ENCODE data around the gene EVA1C. TPM values are rescaled to one million over a fixed set of nuclear protein-coding genes. Genes with fewer than 3 reads are reported as not detected.
"Not testable (repeated sequence)": the region's sequence is repeated elsewhere in the genome, so short reads cannot be mapped to it uniquely, and the experiment has no call there.

Gene EVA1C
- total RNA-seq, 1 donor from 2014 or later: 1.9 TPM

- intact Hi-C loops (cut with micrococcal nuclease): no loop called here
These were observed 142.5 kb downstream of the EVA1C start for GRCh38 chr21:32554832-32555638.

- intact Hi-C loops (cut with micrococcal nuclease): no loop called here
These were observed 145.6 kb downstream of the EVA1C start for GRCh38 chr21:32558106-32558505.

GRCh38 chr21:32559006-32559610 is 146.6 kb downstream of the EVA1C start:
- intact Hi-C loops (cut with micrococcal nuclease): no loop called here

- intact Hi-C loops (cut with micrococcal nuclease): no loop called here
These were observed 148.4 kb downstream of the EVA1C start for GRCh38 chr21:32560896-32561295.

- intact Hi-C loops (cut with micrococcal nuclease): not testable (repeated sequence)
These were observed 149.0 kb downstream of the EVA1C start for GRCh38 chr21:32561476-32561875.

- intact Hi-C loops (cut with micrococcal nuclease): no loop called here
These were observed 149.9 kb downstream of the EVA1C start for GRCh38 chr21:32562426-32562825.

GRCh38 chr21:32562915-32563314 is 150.4 kb downstream of the EVA1C start:
- intact Hi-C loops (cut with micrococcal nuclease): no loop called here

Other genes starting within 250 kb of the EVA1C start
- gene MIS18A, start 133.7 kb upstream of the EVA1C start, total RNA-seq: 21.5 and 25.7 TPM in 2 replicates
- not detected in 2 replicates for gene MRAP, start 113.9 kb upstream of the EVA1C start, total RNA-seq
- gene URB1, start 19.7 kb upstream of the EVA1C start, total RNA-seq: 22.4 and 22.8 TPM in 2 replicates
- gene TCP10L, start 172.8 kb downstream of the EVA1C start, total RNA-seq: 0.70 and 1.2 TPM in 2 replicates
- gene CFAP298, start 199.7 kb downstream of the EVA1C start, total RNA-seq: 39.3 and 39.6 TPM in 2 replicates